Stimulated activated naive CD4-positive, alpha-beta T cell (primary cell): ENCODE data around the gene ARID4B.
"Not testable (repeated sequence)": the region's sequence is repeated elsewhere in the genome, so short reads cannot be mapped to it uniquely, and the experiment has no call there.

Experiments
- DNase-seq, 6 experiments: peaks; one replicate each; lab custom pipeline; 2025; lab: John Stamatoyannopoulos, UW

ARID4B gene

DNA sequence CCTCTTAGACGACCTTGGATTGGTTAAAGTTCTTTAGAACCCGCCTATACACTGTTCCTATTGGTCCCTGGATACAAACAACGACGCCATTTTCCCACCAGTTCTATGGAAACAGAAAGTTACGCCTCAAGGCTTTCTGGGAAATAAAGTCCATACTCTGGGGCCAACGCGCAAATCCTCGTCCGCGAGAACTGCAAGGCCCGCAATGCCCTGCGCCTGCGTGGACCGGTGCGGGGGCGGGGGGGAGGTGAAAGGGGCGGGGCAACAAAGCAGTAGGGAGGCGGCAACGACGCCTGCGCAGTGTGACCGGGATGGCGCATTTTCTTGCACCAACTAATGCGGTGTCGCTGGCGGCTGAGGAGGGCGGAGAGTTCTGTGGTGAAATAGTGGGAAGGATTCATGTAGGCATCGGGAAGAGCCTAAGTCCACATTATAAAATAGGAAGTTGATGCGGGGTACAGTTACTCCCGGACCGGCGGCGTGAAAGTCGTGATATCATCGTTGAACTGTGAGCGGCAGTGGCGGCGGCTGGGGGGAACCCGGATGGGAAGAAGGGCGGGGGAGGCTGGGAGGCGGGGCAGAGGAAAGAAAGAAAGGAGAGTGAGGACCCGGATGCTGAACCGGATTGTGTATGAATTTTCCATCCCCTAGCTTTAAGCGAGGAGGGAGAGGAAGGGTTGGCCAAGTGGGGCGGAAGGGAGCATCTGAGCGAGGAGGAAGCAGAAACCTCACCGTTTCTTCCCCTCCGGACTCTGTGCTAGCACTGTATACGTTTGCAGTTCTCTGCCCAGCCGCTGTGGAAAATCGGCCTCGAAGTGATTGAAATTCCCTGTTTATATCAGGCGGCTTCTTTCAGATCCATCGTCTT, 526 bp upstream of the ARID4B start, which contains the start of gene GGPS1:
GGPS1 (plus strand) TSS at position 300 of the 868 bp plus-strand sequence. CDS start 6,695 bp downstream, outside the sequence.
- DNase-seq = peak; percentile 98 to 100 (median 99)

DNA sequence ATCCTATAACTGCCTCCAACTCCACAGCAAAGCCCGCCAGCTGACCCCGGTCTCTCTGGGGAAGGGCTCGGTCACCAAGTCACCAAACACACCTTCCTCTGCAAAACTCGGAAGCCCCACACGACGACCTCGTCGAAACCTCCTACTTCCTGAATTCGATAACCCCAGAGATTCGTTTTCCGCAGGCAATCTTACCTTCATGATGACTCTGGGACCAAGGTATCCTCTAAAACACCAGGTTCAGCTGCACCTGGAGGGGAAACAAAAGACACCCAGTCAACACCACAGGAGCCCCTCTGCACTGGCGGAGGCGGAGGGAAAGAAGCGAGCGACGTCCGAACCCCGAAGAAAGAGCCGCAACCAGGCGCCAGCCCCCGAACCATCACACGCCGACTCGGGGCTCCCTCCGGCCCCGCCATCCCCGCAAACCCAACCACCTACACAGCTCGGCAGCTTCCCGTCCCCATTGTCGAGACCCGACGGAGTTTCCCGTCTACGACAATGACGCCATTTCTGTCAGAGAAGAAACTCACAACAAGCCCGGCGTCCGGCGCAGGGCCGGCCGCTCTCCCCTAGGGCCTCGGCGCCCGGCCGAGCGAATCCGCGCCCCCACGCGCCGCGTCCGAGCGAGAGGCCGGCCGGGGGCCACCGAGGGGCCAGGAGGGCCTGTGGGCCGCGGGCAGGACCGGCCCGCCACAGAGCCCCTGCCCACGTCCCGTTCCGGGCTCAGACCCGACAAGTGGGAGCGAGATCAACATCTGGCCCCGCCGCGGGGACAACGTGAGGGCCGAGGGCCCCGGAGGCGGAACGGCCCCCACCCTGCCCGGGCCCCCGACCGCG, 1.0 kb downstream of the ARID4B start:
- DNase-seq = peak; percentile 52 to 73 (median 68)

DNA sequence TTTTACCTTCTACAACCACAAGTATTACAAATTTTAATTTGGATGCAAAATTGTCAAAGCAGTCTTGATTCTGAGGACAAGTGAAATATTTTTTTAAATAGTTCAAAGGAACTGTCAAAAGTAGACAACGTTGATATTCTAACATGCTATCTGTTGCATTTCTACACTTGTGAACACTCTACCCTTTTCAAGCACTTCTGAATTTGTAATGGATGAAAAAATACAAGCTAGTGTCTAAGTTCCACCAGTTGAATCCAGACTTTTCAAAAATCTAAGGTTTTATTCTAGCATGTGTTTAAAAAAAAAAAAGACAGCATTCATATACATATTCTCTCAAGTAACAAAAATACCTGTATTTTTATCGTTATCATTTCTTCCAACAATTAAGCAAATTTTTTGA, 2.1 kb downstream of the ARID4B start:
- DNase-seq = no peak

DNA sequence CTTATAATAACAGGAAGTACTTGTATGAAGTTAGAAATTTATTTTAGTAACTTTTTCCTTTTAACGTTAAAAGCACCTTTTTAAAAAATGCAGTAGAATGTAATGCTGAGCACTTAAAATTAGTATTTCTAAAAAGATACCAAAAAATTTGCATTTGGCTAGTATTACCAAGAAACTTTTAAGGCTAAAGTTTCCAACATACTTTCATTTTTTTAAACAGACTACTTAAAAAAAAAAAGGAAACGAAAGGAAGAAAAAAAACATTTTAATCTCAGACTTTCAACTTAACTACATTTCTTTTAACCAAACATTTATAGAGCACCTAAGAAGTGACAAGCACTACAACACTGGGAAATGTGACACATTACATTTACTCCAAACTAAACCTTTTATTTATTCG, 2.8 kb downstream of the ARID4B start:
- DNase-seq = no peak

DNA sequence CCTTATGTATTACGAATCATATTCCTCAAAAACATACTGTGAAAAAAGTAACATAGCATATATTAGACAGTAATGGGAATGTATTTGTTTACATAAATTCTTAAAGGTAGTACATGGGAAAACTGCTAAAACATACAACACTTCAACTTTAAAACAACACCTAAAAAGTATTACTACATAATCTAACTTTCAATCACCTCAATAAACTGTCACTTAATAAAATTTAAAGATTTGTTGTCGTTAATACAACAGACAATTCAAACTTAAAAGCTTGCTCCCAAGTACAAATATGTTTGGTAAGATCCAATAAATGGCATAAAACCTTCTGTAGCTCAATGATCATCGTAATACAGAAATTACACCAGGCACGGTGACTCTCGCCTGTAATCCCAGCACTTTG, 3.7 kb downstream of the ARID4B start:
- DNase-seq = no peak

- DNase-seq = no peak
These were observed 7.3 kb downstream of the ARID4B start for GRCh38 chr1:235320521-235321179.

DNA sequence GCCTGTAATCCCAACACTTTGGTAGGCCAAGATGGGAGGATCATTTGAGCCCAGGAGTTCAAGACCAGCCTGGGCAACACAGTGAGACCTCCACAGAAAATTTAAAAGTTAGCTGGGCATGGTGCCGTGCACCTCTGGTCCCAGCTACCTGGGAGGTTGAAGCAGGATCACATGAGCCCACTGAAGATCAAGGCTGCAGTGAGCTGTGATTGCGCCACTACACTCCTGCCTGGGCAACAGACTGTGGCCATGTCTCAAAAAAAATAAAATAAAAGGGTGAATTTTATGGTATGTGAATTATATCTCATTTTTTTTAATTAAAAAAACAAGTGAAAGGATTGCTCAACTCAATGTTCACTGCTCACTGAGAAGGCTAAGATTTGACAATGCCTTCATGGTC, 8.7 kb downstream of the ARID4B start:
- DNase-seq = no peak

DNA sequence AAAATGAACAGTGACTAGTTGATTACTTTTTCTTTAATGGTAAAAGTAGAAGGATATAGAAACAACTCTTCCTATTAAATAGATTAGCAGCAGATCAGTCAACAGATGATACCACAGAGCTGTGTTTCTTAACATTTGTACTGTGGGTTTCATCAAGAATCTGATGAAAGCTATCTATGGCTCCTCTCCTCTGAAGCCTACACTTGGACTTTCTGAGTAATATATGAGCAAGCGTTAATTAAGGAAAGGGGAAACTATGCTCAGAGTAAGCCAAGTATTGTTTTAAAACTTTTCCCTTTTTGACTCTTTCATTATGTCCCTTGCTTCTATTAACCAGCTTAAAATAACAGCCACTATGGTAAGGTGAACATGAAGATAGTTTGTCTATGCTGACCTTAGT, 10.8 kb downstream of the ARID4B start:
- DNase-seq = no peak

GRCh38 chr1:235315735-235316134, 12.2 kb downstream of the ARID4B start:
- DNase-seq = no peak

- DNase-seq = no peak
These were observed 12.8 kb downstream of the ARID4B start for GRCh38 chr1:235315173-235315572.

GRCh38 chr1:235313931-235314678, 13.9 kb downstream of the ARID4B start:
- no peak for DNase-seq

- peak in 1 of 6 experiments; percentile 3 for DNase-seq
These were observed 14.7 kb downstream of the ARID4B start for GRCh38 chr1:235313262-235313661.

DNA sequence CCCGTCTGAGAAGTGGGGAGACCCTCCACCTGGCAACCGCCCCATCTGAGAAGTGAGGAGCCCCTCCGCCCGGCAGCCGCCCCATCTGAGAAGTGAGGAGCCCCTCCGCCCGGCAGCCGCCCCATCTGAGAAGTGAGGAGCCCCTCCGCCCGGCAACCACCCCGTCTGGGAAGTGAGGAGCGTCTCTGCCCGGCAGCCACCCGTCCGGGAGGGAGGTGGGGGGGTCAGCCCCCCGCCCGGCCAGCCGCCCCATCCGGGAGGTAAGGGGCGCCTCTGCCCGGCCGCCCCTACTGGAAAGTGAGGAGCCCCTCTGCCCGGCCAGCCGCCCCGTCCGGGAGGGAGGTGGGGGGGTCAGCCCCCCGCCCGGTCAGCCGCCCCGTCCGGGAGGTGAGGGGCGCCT, 18.8 kb downstream of the ARID4B start:
- DNase-seq = not testable (repeated sequence)

DNA sequence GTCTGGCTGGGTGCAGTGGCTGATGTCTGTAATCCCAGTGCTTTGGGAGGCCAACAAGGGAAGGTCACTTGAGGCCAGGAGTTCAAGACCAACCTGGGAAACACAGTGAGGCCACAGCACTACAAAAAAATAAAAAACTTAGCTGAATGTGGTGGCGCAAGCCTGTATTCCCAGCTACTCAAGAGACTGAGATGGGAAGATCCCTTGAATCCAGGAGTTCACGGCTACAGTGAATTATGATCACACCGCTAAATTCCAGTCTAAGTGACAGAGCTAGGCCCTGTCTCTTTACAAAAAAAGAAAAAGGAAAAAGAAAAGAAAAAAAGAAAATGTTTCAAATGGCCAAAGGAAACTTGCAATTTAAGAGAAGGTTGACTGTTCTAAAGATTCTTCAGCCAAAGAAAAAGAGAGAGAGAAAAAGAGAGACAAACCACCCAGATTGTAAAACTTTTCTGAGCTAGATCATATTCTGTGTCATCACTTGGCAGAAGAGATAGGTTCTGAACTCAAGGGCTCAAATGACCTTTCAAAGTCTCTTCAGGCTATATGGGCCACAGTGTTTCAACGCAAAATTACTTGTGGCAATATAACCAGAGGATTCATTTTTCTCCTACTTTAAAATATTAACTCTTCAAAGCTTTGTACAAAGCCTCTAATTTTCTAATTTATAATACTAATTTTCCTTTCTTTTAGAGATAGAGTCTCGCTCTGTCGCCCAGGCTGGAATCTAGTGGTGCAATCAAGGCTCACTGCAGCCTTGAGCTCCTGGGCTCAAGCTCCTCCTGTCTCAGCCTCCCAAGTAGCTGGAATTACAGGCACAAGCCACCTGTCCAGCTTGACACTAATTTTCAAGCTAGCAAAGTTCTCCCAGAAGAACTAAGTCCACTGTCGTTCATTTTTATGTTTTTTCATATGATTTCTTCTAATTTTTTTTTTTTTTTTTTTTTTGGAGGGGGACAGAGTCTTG, 20.5 kb downstream of the ARID4B start:
- DNase-seq = no peak

- peak in 4 of 6 experiments; percentile 10 to 36 (median 24) for DNase-seq
These were observed 23.2 kb downstream of the ARID4B start for GRCh38 chr1:235304549-235305451.

DNA sequence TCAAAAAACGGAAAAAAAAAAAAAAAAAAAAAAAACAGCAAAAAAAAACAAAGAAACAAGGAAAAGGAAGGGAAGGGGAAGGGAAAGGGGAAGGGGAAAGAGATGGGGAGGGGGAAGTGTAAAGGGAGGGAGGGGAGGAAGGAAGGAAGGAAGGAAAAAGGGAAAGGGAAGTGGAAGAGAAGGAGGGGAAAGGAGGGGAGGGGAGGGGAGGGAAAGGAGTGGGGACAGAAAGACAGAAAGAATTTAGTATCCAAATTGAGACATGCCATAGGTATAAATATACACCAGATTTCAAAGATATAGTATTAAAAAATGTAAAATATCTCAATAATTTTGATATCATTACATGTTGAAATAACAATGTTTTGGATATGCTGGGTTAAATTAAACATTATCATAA, 25.8 kb downstream of the ARID4B start:
- DNase-seq = no peak

- no peak for DNase-seq
These were observed 28.7 kb downstream of the ARID4B start for GRCh38 chr1:235299169-235299858.

DNA sequence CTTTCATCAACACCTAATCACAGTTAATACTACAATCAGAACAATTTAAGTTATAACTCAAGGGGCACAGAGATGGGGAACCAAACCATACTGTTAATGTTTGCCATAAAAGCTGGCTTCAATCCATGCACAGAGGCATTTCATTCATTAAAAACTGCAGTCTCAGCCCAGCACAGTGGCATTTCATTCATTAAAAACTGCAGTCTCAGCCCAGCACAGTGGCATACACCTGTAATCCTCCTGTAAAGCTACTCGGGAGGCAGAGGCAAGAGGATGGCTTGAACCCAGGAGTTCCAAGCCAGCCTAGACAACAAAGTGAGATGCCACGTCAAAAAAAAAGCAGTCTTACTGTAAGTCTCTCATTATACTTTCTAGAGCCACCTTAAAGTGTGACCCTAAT, 29.2 kb downstream of the ARID4B start:
- peak in 1 of 6 experiments; percentile 5 for DNase-seq

GRCh38 chr1:235297579-235297978, 30.4 kb downstream of the ARID4B start:
- peak in 3 of 6 experiments; percentile 70 to 74 (median 73) for DNase-seq
